Stimulated activated CD8-positive, alpha-beta memory T cell treated with anti-CD3 and anti-CD28 coated beads, Interleukin-15, amount 100 ng/mL, for 1 hour (primary cell): ENCODE measurements around the gene SORBS2.

ENCODE experiments used
- DNase-seq: peaks from one replicate; pipeline ENCODE4 v3.0.0-alpha.2; 2020; ENCODE audit warnings: low read depth

Gene SORBS2

GRCh38 chr4:185671496-185671895 is 140.5 kb downstream of the SORBS2 start:
- no peak for DNase-seq

GRCh38 chr4:185671066-185671465 is 140.9 kb downstream of the SORBS2 start:
- DNase-seq = no peak

- DNase-seq = no peak
Observed at GRCh38 chr4:185669288-185669687, 142.7 kb downstream of the SORBS2 start.

GRCh38 chr4:185666156-185666555 is 145.8 kb downstream of the SORBS2 start:
- DNase-seq = no peak

GRCh38 chr4:185665655-185666054 is 146.3 kb downstream of the SORBS2 start:
- DNase-seq = no peak

- no peak for DNase-seq
Observed at GRCh38 chr4:185664481-185664880, 147.5 kb downstream of the SORBS2 start.

- DNase-seq = no peak
Observed at GRCh38 chr4:185662030-185662778, 149.8 kb downstream of the SORBS2 start.

- no peak for DNase-seq
Observed at GRCh38 chr4:185660340-185660739, 151.7 kb downstream of the SORBS2 start.

- no peak for DNase-seq
Observed at GRCh38 chr4:185657699-185658098, 154.3 kb downstream of the SORBS2 start.

- DNase-seq = no peak
Observed at GRCh38 chr4:185657183-185657582, 154.8 kb downstream of the SORBS2 start.

- no peak for DNase-seq
Observed at GRCh38 chr4:185656467-185656931, 155.5 kb downstream of the SORBS2 start.

GRCh38 chr4:185654965-185655554 is 156.9 kb downstream of the SORBS2 start:
- DNase-seq = no peak

GRCh38 chr4:185654311-185654710 is 157.7 kb downstream of the SORBS2 start:
- DNase-seq = no peak

GRCh38 chr4:185651851-185652250 is 160.1 kb downstream of the SORBS2 start:
- DNase-seq = no peak

- no peak for DNase-seq
Observed at GRCh38 chr4:185651137-185651677, 160.8 kb downstream of the SORBS2 start.

GRCh38 chr4:185648631-185649030 is 163.4 kb downstream of the SORBS2 start:
- no peak for DNase-seq

GRCh38 chr4:185645403-185645802 is 166.6 kb downstream of the SORBS2 start:
- DNase-seq = no peak

- no peak for DNase-seq
Observed at GRCh38 chr4:185644408-185644807, 167.6 kb downstream of the SORBS2 start.

- no peak for DNase-seq
Observed at GRCh38 chr4:185642907-185643306, 169.1 kb downstream of the SORBS2 start.

GRCh38 chr4:185640811-185641675 is 171.0 kb downstream of the SORBS2 start:
- DNase-seq = no peak

GRCh38 chr4:185638548-185639301 is 173.3 kb downstream of the SORBS2 start:
- DNase-seq = no peak

- DNase-seq = no peak
Observed at GRCh38 chr4:185638093-185638492, 173.9 kb downstream of the SORBS2 start.
